ENCODE measurements around the gene LNP1. TPM values are rescaled to one million over a fixed set of nuclear protein-coding genes. Genes with fewer than 3 reads are reported as not detected.
A peak's percentile ranks its signal among the peaks of the same experiment; 100 is the strongest.
"Not testable (repeated sequence)": the region's sequence is repeated elsewhere in the genome, so short reads cannot be mapped to it uniquely, and the experiment has no call there.

The LNP1 gene
- total RNA-seq (2014; rRNA removed; shearing (Covaris generic)), result 3.1 and 3.2 TPM in 2 replicates
- polyA plus RNA-seq (2015; cell fraction: cytosol; rRNA removed), result 4.1 and 4.5 TPM in 2 replicates
- polyA plus RNA-seq (2015; cell fraction: nucleus; rRNA removed), result 1.8 and 4.6 TPM in 2 replicates

GRCh38 chr3:100400780-100401673 is at the start of gene LNP1, which contains the start of gene TOMM70:
Gene LNP1, plus strand, starts transcription at chr3:100401539. Its CDS starts 28,191 bp downstream, at chr3:100429730.
Gene TOMM70, minus strand, starts transcription at chr3:100401089. Its CDS starts 140 bp downstream, at chr3:100400949.
- DNase-seq (ENCODE audit: low read depth, low spot score), result peak; percentile 98
- in situ Hi-C loops (cut with HindIII; ENCODE audit: low pct_unique_long_range_greater_than_20kb, low sequenced_read_pairs), result no loop called here

GRCh38 chr3:100351770-100352169 is 49.6 kb upstream of the LNP1 start:
- DNase-seq (ENCODE audit: low read depth, low spot score); in situ Hi-C loops (cut with HindIII; ENCODE audit: low pct_unique_long_range_greater_than_20kb, low sequenced_read_pairs): not testable (repeated sequence)

GRCh38 chr3:100352296-100353231 is 48.8 kb upstream of the LNP1 start:
- peak; percentile 13 for DNase-seq (ENCODE audit: low read depth, low spot score)
- in situ Hi-C loops (cut with HindIII; ENCODE audit: low pct_unique_long_range_greater_than_20kb, low sequenced_read_pairs), result no loop called here

- in situ Hi-C loops (cut with HindIII; ENCODE audit: low pct_unique_long_range_greater_than_20kb, low sequenced_read_pairs), result no loop called here
- no peak for DNase-seq (ENCODE audit: low read depth, low spot score)
Observed at GRCh38 chr3:100354850-100355249, 46.5 kb upstream of the LNP1 start.

- in situ Hi-C loops (cut with HindIII; ENCODE audit: low pct_unique_long_range_greater_than_20kb, low sequenced_read_pairs), result no loop called here
Observed at GRCh38 chr3:100358413-100358812, 42.9 kb upstream of the LNP1 start.

GRCh38 chr3:100359035-100359434 is 42.3 kb upstream of the LNP1 start:
- in situ Hi-C loops (cut with HindIII; ENCODE audit: low pct_unique_long_range_greater_than_20kb, low sequenced_read_pairs), result no loop called here

More at GRCh38 chr3:100358413-100358812, 42.9 kb upstream of the LNP1 start:
- DNase-seq (ENCODE audit: low read depth, low spot score), result no peak

DNA sequence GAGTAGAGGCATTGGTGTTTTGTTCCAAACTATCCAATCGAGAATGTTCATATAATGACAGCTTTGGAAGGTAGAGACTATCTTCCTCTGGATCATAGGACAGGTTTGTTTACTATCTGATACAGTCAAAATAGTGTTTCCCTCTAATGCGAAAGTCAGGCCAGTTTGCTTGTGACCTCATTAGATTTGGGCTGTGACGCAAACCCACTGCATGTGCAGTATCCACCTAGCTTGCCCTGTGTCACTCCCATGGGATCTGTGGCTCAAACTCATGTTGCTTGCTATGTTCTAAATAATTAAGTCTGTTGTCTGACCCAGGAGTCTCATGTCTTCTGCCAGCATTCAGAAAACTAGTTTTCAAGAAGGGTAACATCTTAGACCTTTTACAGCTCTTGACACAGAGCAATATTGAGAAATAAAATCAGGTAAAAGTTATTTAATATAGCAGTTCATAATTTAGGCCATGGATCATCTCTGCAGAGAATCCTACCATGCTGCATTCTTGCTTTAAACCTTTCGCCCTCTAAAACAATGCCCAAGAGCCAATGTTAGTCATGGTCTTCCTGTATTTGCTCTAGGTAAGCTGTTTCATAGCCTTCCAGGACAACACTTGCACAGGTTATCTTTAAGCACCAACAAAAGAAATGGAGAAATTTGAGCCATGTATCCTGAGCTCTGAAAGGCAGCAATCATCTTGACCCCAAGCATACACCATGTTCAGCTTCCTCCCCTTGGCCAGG is 40.4 kb upstream of the LNP1 start:
- in situ Hi-C loops (cut with HindIII; ENCODE audit: low pct_unique_long_range_greater_than_20kb, low sequenced_read_pairs), result no loop called here
- DNase-seq (ENCODE audit: low read depth, low spot score), result no peak

More at GRCh38 chr3:100359035-100359434, 42.3 kb upstream of the LNP1 start:
- no peak for DNase-seq (ENCODE audit: low read depth, low spot score)

GRCh38 chr3:100361897-100362296 is 39.4 kb upstream of the LNP1 start:
- in situ Hi-C loops (cut with HindIII; ENCODE audit: low pct_unique_long_range_greater_than_20kb, low sequenced_read_pairs), result no loop called here
- DNase-seq (ENCODE audit: low read depth, low spot score), result no peak

DNA sequence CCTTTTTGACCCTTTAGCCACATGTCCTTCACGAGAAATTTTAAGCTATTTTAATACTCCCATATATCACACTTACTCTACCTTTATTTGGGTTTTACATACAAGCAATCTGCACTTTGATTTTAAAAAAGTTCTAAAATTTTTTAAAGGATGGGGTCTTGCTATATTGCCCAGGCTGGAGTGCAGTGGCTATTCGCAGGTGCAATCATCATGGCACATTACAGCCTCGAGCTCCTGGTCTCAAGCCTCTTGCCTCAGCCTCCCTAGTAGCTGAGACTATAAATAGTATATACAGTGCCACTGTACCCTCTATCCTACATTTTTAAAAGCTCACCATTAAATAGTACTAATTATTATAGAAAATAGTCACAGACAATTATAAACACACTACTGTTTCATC is 36.9 kb upstream of the LNP1 start:
- in situ Hi-C loops (cut with HindIII; ENCODE audit: low pct_unique_long_range_greater_than_20kb, low sequenced_read_pairs), result no loop called here
- no peak for DNase-seq (ENCODE audit: low read depth, low spot score)

GRCh38 chr3:100366424-100366823 is 34.9 kb upstream of the LNP1 start:
- in situ Hi-C loops (cut with HindIII; ENCODE audit: low pct_unique_long_range_greater_than_20kb, low sequenced_read_pairs), result no loop called here
- no peak for DNase-seq (ENCODE audit: low read depth, low spot score)

- no peak for DNase-seq (ENCODE audit: low read depth, low spot score)
- in situ Hi-C loops (cut with HindIII; ENCODE audit: low pct_unique_long_range_greater_than_20kb, low sequenced_read_pairs), result no loop called here
Observed at GRCh38 chr3:100368441-100368840, 32.9 kb upstream of the LNP1 start.

DNA sequence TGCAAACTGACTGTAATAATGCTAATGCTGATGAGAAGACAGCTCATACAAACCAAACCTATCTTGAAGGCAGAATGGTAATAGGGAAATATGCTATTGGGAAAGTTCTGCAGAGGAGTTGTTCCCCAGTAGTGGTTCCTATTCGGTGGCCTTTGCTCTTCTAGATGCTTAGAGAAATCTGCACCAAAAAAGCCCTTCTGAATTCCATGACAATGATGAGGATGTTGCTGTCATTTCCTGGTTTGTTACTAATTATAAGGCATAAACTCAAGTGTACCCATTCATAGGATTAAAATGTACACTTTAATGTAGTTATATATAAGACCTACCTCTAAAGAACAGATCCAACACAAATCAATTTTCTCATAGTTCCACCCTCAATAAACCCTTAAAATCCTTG is 30.6 kb upstream of the LNP1 start:
- DNase-seq (ENCODE audit: low read depth, low spot score), result no peak
- in situ Hi-C loops (cut with HindIII; ENCODE audit: low pct_unique_long_range_greater_than_20kb, low sequenced_read_pairs), result no loop called here

DNA sequence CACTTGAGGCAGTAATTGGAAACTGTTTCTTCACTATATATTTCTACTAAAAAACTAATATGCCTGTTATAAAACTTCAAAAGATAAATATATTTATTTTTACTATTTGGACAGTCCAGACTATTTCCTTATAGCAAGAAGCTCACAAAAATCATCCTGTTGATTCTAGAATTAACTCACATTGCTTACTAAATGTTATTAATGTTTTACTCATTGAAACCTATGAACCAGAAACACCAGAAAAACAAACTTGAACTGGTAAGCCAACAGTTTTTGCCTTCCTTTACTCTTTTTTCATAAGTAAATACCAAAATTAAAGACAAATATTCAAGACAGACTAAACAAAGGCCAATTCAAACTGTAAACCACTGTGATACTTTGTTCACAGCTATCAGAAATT is 26.8 kb upstream of the LNP1 start:
- in situ Hi-C loops (cut with HindIII; ENCODE audit: low pct_unique_long_range_greater_than_20kb, low sequenced_read_pairs), result no loop called here
- DNase-seq (ENCODE audit: low read depth, low spot score), result no peak

DNA sequence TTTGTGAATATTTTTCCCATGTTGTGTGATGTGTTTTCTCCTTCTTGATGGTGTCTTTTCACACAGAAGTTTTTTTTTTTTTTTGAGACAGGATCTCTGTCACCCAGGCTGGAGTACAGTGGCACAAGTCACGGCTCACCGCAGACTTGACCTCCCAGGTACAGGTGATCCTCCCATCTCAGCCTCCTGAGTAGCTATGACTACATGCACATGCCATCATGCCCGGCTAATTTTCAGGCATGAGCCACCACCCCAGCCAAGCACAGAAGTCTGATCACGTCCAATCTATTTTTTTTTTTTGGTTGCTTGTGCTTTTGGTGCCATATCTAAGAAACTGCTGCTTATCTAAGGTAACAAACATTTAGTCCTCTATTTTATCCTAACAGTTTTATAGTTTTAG is 25.0 kb upstream of the LNP1 start:
- no peak for DNase-seq (ENCODE audit: low read depth, low spot score)
- in situ Hi-C loops (cut with HindIII; ENCODE audit: low pct_unique_long_range_greater_than_20kb, low sequenced_read_pairs), result no loop called here

GRCh38 chr3:100384733-100385525 is 16.4 kb upstream of the LNP1 start:
- no peak for DNase-seq (ENCODE audit: low read depth, low spot score)
- in situ Hi-C loops (cut with HindIII; ENCODE audit: low pct_unique_long_range_greater_than_20kb, low sequenced_read_pairs), result no loop called here

DNA sequence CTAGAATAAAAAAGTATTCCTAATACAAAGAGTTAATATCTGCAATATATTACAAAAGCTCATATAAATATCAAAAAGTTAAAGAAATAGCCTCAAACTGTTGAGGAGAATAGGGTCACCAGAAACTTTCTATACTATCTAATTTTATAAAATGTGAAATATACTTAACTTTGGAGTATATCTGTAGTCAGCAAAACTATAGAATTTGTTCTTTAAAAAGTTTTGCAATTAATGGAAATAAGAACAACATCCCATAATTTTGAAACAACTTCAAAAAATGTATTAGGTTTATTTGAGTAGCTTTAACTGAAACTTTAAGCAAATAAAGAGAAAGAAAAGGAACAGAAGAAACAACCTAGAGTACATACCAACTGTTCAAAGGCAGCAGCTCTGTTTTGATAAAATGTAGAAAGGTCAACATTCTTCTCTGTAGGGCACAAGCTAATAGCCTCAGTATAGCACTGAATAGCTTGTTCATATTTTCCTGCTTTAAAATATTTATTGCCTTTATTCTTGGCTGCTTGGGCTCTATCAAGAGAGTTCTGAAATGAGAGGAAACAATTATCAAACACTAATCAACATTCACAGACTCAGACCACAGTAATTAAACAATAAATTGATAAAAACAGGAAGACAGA is 14.8 kb upstream of the LNP1 start:
- no peak for DNase-seq (ENCODE audit: low read depth, low spot score)
- in situ Hi-C loops (cut with HindIII; ENCODE audit: low pct_unique_long_range_greater_than_20kb, low sequenced_read_pairs), result no loop called here
